NCI-H2171 treated with DMSO at 0.1 percent for 48 hours (cell line): ENCODE results near the gene VAMP5.
A peak's percentile ranks its signal among the peaks of the same experiment; 100 is the strongest.
"Not testable (repeated sequence)": the region's sequence is repeated elsewhere in the genome, so short reads cannot be mapped to it uniquely, and the experiment has no call there.

Source experiments
- DNase-seq: peaks from one replicate; lab custom pipeline; 2025; lab: John Stamatoyannopoulos, UW

The VAMP5 gene

GRCh38 chr2:85584354-85584856 lies at the start of gene VAMP5:
VAMP5 (plus strand) TSS chr2:85584431; CDS start chr2:85584491, 60 bp downstream.
- DNase-seq = no peak

- DNase-seq = no peak
Measured at GRCh38 chr2:85534881-85535280, 49.4 kb upstream of the VAMP5 start.

- no peak for DNase-seq
Measured at GRCh38 chr2:85536479-85536878, 47.8 kb upstream of the VAMP5 start.

GRCh38 chr2:85537600-85538506 lies 46.4 kb upstream of the VAMP5 start:
- peak; percentile 71 for DNase-seq

GRCh38 chr2:85538507-85539360 lies 45.5 kb upstream of the VAMP5 start, which contains the start of gene MAT2A:
MAT2A (plus strand) TSS chr2:85539168; CDS start chr2:85539288, 120 bp downstream.
- peak; percentile 94 for DNase-seq

GRCh38 chr2:85539361-85540132 lies 44.7 kb upstream of the VAMP5 start:
- DNase-seq = peak; percentile 63

- DNase-seq = no peak
Measured at GRCh38 chr2:85540133-85540648, 44.0 kb upstream of the VAMP5 start.

GRCh38 chr2:85541262-85541661 lies 43.0 kb upstream of the VAMP5 start:
- no peak for DNase-seq

- no peak for DNase-seq
Measured at GRCh38 chr2:85541753-85542457, 42.3 kb upstream of the VAMP5 start.

GRCh38 chr2:85542777-85543176 lies 41.5 kb upstream of the VAMP5 start:
- DNase-seq = no peak

GRCh38 chr2:85544254-85544691 lies 40.0 kb upstream of the VAMP5 start:
- not testable (repeated sequence) for DNase-seq

- peak; percentile 18 for DNase-seq
Measured at GRCh38 chr2:85544915-85545779, 39.1 kb upstream of the VAMP5 start.

- DNase-seq = no peak
Measured at GRCh38 chr2:85545780-85546240, 38.4 kb upstream of the VAMP5 start.

- DNase-seq = no peak
Measured at GRCh38 chr2:85547089-85547858, 37.0 kb upstream of the VAMP5 start.

- no peak for DNase-seq
Measured at GRCh38 chr2:85547859-85548607, 36.2 kb upstream of the VAMP5 start.

- DNase-seq = no peak
Measured at GRCh38 chr2:85548608-85548900, 35.7 kb upstream of the VAMP5 start.

- DNase-seq = no peak
Measured at GRCh38 chr2:85549095-85549494, 35.1 kb upstream of the VAMP5 start.

GRCh38 chr2:85549826-85550225 lies 34.4 kb upstream of the VAMP5 start:
- DNase-seq = no peak
